ENCODE data around the gene FAT1. TPM values are rescaled to one million over a fixed set of nuclear protein-coding genes. Genes with fewer than 3 reads are reported as not detected.

Gene FAT1
- total and polyA plus RNA-seq, 9 of the 15 experiments (the other 6 are each of a cell fraction or from before 2014, with no cell fraction given): 6.0 to 38.4 (median 21.4) TPM

- POLR2A ChIA-PET: interaction anchor here (0.7 to 1.0 kb wide), 2 partner anchors 9 to 412 kb away, joined by 3 read pairs; no protein-coding TSS in a partner anchor
- 11% methylated on average over 5 of the region's 5 CpGs for WGBS (ENCODE audit: insufficient coverage, low coverage, missing lambda C conversion rate)
- CTCF ChIA-PET (ENCODE audit: low intra/inter-chr PET ratio): no interaction called here
- H3K27me3 ChIP-seq (ENCODE audit: control insufficient read depth in 2 of 2, insufficient read depth in 2 of 2, low read length in 2 of 2): peaks cover 0 to 4% of the 10 kb centered on the region in 2 experiments; a peak in 1 of 5 replicates
- no peaks in the 10 kb centered on the region for H3K9me3 ChIP-seq (replicated peaks; ENCODE audit: control insufficient read depth, insufficient read depth, low read depth, low read length)
- H3K9me1 ChIP-seq (ENCODE audit: control insufficient read depth, insufficient read depth, low read length): no peaks in the 10 kb centered on the region
- in situ Hi-C loops (cut with MboI): no loop called here
- no peak overlapping the region for H3K27ac ChIP-seq (ENCODE audit: extremely low read depth, low read depth, low read length)
- intact Hi-C loops (cut with micrococcal nuclease): no loop called here
- H3K4me2 ChIP-seq (ENCODE audit: insufficient read depth, low read length): peak overlapping the region; percentile 10; the same call in 1 of the 2 replicates
- no peak overlapping the region for H3K9ac ChIP-seq (ENCODE audit: insufficient read depth in 1 of 2, low read depth in 2 of 2, low read length in 2 of 2)
- peak; percentile 48; the same call in 1 of the 3 replicates for ATAC-seq
- no TSS peak for BruUV-seq (replicated peaks)
- H3K4me3 ChIP-seq: no peak overlapping the region
- peak overlapping the region; percentile 33; the same call in 1 of the 2 replicates for H2AFZ ChIP-seq (ENCODE audit: low read depth, low read length)
- H3K36me3 ChIP-seq (ENCODE audit: control insufficient read depth, insufficient read depth, low read length): no peaks in the 10 kb centered on the region
- H4K20me1 ChIP-seq (replicated peaks; ENCODE audit: control insufficient read depth, insufficient read depth, low read length): no peaks in the 10 kb centered on the region
- H3K79me2 ChIP-seq (ENCODE audit: control insufficient read depth, insufficient read depth, low read length): no peaks in the 10 kb centered on the region
- H3K4me1 ChIP-seq (replicated peaks in 1 of 2; ENCODE audit: control insufficient read depth in 2 of 2, insufficient read depth in 2 of 2, low read length in 2 of 2): peaks cover 0 to 10% of the 10 kb centered on the region in 2 experiments; a peak in 3 of 5 replicates
- no peak for FAIRE-seq
- DNase-seq (ENCODE audit: extremely low read depth in 1 of 4, low spot score in 3 of 4): peak in 2 of 4 experiments; percentile 16 to 22
- TF ChIP-seq IFI16 (CRISPR knock-in tag; IDR thresholded peaks at IDR 0.05) (no peak), SP2 (IDR thresholded peaks at IDR 0.05; ENCODE audit: extremely low read depth, low read depth, low read length, poor library complexity, severe bottlenecking) (no peak), ARID1B (IDR thresholded peaks at IDR 0.05) (peak; percentile 49; the same call in 1 of the 2 replicates), BCOR (IDR thresholded peaks at IDR 0.05) (no peak), ZNF3 (CRISPR knock-in tag; IDR thresholded peaks at IDR 0.05) (no peak), CBFA2T3 (IDR thresholded peaks at IDR 0.05) (peak; percentile 75), PTTG1 (tag; IDR thresholded peaks at IDR 0.05; ENCODE audit: low read depth) (no peak), ZNF586 (CRISPR knock-in tag; conservative IDR thresholded peaks at IDR 0.05) (no peak), TAL1 (IDR thresholded peaks at IDR 0.05) (peak; percentile 37; the same call in 1 of the 2 replicates), SMAD1 (IDR thresholded peaks at IDR 0.05; ENCODE audit: low read depth, low read length, partially characterized antibody) (no peak), ZNF444 (CRISPR knock-in tag; IDR thresholded peaks at IDR 0.05) (no peak), ZBTB7A (IDR thresholded peaks at IDR 0.05; ENCODE audit: borderline replicate concordance, control insufficient read depth, low read depth, low read length) (no peak), NBN (IDR thresholded peaks at IDR 0.05; ENCODE audit: low read depth) (no peak), NUFIP1 (IDR thresholded peaks at IDR 0.05; ENCODE audit: partially characterized antibody) (no peak), THRB (CRISPR knock-in tag; conservative IDR thresholded peaks at IDR 0.05) (no peak), EGR1 (conservative IDR thresholded peaks at IDR 0.05) (no peak), STAG1 (CRISPR knock-in tag; IDR thresholded peaks at IDR 0.05; ENCODE audit: borderline replicate concordance) (no peak)
- TF ChIP-seq, protein P1, sequence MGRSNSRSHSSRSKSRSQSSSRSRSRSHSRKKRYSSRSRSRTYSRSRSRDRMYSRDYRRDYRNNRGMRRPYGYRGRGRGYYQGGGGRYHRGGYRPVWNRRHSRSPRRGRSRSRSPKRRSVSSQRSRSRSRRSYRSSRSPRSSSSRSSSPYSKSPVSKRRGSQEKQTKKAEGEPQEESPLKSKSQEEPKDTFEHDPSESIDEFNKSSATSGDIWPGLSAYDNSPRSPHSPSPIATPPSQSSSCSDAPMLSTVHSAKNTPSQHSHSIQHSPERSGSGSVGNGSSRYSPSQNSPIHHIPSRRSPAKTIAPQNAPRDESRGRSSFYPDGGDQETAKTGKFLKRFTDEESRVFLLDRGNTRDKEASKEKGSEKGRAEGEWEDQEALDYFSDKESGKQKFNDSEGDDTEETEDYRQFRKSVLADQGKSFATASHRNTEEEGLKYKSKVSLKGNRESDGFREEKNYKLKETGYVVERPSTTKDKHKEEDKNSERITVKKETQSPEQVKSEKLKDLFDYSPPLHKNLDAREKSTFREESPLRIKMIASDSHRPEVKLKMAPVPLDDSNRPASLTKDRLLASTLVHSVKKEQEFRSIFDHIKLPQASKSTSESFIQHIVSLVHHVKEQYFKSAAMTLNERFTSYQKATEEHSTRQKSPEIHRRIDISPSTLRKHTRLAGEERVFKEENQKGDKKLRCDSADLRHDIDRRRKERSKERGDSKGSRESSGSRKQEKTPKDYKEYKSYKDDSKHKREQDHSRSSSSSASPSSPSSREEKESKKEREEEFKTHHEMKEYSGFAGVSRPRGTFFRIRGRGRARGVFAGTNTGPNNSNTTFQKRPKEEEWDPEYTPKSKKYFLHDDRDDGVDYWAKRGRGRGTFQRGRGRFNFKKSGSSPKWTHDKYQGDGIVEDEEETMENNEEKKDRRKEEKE (IDR thresholded peaks at IDR 0.05; ENCODE audit: borderline replicate concordance in 1 of 2, control insufficient read depth in 1 of 2, low read depth in 2 of 2, low read length in 1 of 2): no peak
These were observed 16.3 kb upstream of the FAT1 start for GRCh38 chr4:186739802-186740434.
